Panc1 (cell line): ENCODE data around the gene ZNF76.

ENCODE experiments used
- POLR2AphosphoS5 ChIP-seq: IDR thresholded peaks from 2 replicates; pipeline ENCODE4 v1.6.1; 2012; ENCODE audit warnings: mild to moderate bottlenecking, low read depth, low read length, moderate library complexity
- REST ChIP-seq, 2 experiments: IDR thresholded peaks; 2 replicates each; pipeline ENCODE4 v1.6.1; 2011 to 2012; ENCODE audit warnings: low read depth in 2 of 2, control low read depth in 1 of 2, low read length in 1 of 2, mild to moderate bottlenecking in 1 of 2, moderate library complexity in 1 of 2; ENCODE audit not compliant: insufficient read depth in 1 of 2
- SIN3A ChIP-seq: IDR thresholded peaks from 2 replicates; pipeline ENCODE4 v1.6.1; 2012; ENCODE audit warnings: low read depth, mild to moderate bottlenecking, low read length, moderate library complexity, borderline replicate concordance; ENCODE audit not compliant: insufficient read depth
- TCF7L2 ChIP-seq: IDR thresholded peaks from 2 replicates; pipeline ENCODE4 v1.6.1; 2011; ENCODE audit warnings: mild to moderate bottlenecking, low read depth, low read length, inconsistent platforms
- TF ChIP-seq, protein P1 (sequence below): fragments of 450-650 bp; IDR thresholded peaks from 2 replicates; pipeline ENCODE4 v1.5.1; 2017; ENCODE audit warnings: mild to moderate bottlenecking

DNA sequence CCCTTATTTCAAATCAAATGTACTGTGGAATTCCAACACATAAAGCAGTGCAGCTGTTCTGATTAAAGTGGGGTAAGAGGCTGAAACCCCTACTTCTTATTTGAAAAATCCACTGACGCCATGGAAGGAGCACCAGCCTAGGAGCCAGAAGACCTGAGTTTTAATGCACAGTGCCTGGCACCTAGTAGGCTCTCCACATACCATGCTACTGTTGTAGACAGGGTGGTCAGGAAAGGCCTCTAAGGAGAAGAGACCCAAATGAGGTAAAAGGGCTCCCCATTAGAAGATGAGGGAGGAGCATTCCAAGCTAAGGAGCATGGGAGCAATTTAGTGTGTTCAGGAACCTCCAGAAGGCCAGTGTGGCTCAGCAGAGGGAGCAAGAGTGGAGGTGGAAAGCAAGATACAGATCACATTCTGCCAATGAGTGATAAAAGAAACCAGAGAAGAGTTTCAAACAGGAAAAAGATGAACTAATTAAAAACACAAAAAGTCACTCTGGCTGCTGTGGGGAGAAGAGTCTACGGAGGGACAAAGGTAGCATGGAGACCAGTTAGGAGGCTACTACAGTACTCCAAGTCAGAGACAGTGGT, 11.8 kb upstream of the ZNF76 start:
- TF ChIP-seq, protein P1, sequence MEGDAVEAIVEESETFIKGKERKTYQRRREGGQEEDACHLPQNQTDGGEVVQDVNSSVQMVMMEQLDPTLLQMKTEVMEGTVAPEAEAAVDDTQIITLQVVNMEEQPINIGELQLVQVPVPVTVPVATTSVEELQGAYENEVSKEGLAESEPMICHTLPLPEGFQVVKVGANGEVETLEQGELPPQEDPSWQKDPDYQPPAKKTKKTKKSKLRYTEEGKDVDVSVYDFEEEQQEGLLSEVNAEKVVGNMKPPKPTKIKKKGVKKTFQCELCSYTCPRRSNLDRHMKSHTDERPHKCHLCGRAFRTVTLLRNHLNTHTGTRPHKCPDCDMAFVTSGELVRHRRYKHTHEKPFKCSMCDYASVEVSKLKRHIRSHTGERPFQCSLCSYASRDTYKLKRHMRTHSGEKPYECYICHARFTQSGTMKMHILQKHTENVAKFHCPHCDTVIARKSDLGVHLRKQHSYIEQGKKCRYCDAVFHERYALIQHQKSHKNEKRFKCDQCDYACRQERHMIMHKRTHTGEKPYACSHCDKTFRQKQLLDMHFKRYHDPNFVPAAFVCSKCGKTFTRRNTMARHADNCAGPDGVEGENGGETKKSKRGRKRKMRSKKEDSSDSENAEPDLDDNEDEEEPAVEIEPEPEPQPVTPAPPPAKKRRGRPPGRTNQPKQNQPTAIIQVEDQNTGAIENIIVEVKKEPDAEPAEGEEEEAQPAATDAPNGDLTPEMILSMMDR: no peak
- no peak for TF ChIP-seq SIN3A
- TF ChIP-seq POLR2AphosphoS5: no peak
- TF ChIP-seq TCF7L2: no peak
- TF ChIP-seq REST (IDR thresholded peaks at IDR 0.05; ENCODE audit: insufficient read depth in 1 of 2, low read depth in 2 of 2, low read length in 1 of 2): no peak
